IPS-15b (cell line): ENCODE results near the gene GBX2.
"Not testable (repeated sequence)": the region's sequence is repeated elsewhere in the genome, so short reads cannot be mapped to it uniquely, and the experiment has no call there.

Source experiments
- H3K27me3 ChIP-seq: one replicate; pipeline ENCODE4 v1.6.1; 2013; ENCODE audit warnings: low read length; ENCODE audit not compliant: control insufficient read depth, insufficient read depth
- H3K36me3 ChIP-seq: one replicate; pipeline ENCODE4 v1.6.1; 2013; ENCODE audit warnings: low read length; ENCODE audit not compliant: control insufficient read depth, insufficient read depth
- H3K4me1 ChIP-seq: one replicate; pipeline ENCODE4 v1.6.1; 2013; ENCODE audit warnings: mild to moderate bottlenecking, low read length; ENCODE audit not compliant: control insufficient read depth, insufficient read depth
- H3K4me3 ChIP-seq: one replicate; pipeline ENCODE4 v1.5.1; 2013; ENCODE audit warnings: low read depth, low read length
- H3K9ac ChIP-seq: one replicate; pipeline ENCODE4 v1.6.1; 2013; ENCODE audit warnings: low read depth, mild to moderate bottlenecking, low read length
- H3K9me3 ChIP-seq: one replicate; pipeline ENCODE4 v1.6.1; 2013; ENCODE audit warnings: mild to moderate bottlenecking, low read length; ENCODE audit not compliant: control insufficient read depth, insufficient read depth

GBX2 gene

GRCh38 chr2:236157815-236158498 is 10.2 kb downstream of the GBX2 start:
- H3K4me3 ChIP-seq, result peak overlapping the region; percentile 8
- no peaks in the 10 kb centered on the region for H3K9me3 ChIP-seq
- peaks cover 82% of the 10 kb centered on the region for H3K27me3 ChIP-seq
- H3K4me1 ChIP-seq, result peaks cover 12% of the 10 kb centered on the region
- H3K9ac ChIP-seq, result no peak overlapping the region
- no peaks in the 10 kb centered on the region for H3K36me3 ChIP-seq

- H3K4me1 ChIP-seq, result peaks cover 12% of the 10 kb centered on the region
- no peaks in the 10 kb centered on the region for H3K9me3 ChIP-seq
- H3K9ac ChIP-seq, result no peak overlapping the region
- peaks cover 76% of the 10 kb centered on the region for H3K27me3 ChIP-seq
- no peaks in the 10 kb centered on the region for H3K36me3 ChIP-seq
- no peak overlapping the region for H3K4me3 ChIP-seq
These were observed 10.8 kb downstream of the GBX2 start for GRCh38 chr2:236157366-236157765.

- H3K4me1 ChIP-seq, result peaks cover 12% of the 10 kb centered on the region
- peaks cover 70% of the 10 kb centered on the region for H3K27me3 ChIP-seq
- no peak overlapping the region for H3K4me3 ChIP-seq
- no peaks in the 10 kb centered on the region for H3K36me3 ChIP-seq
- no peak overlapping the region for H3K9ac ChIP-seq
- H3K9me3 ChIP-seq, result no peaks in the 10 kb centered on the region
These were observed 11.4 kb downstream of the GBX2 start for GRCh38 chr2:236156860-236157194.

- Histone ChIP-seq H3K9me3 (no peaks in the 10 kb centered on the region), H3K9ac (no peak overlapping the region), H3K4me1 (peaks cover 12% of the 10 kb centered on the region), H3K36me3 (no peaks in the 10 kb centered on the region), H3K4me3 (no peak overlapping the region), H3K27me3 (peaks cover 65% of the 10 kb centered on the region)
These were observed 11.9 kb downstream of the GBX2 start for GRCh38 chr2:236156095-236156859.

- Histone ChIP-seq H3K36me3 (no peaks in the 10 kb centered on the region), H3K9me3 (no peaks in the 10 kb centered on the region), H3K27me3 (peaks cover 59% of the 10 kb centered on the region), H3K4me3 (no peak overlapping the region), H3K4me1 (peaks cover 10% of the 10 kb centered on the region), H3K9ac (no peak overlapping the region)
These were observed 12.8 kb downstream of the GBX2 start for GRCh38 chr2:236155406-236155805.

GRCh38 chr2:236146436-236146835 is 21.8 kb downstream of the GBX2 start:
- H3K27me3 ChIP-seq, result peaks cover 8% of the 10 kb centered on the region
- no peak overlapping the region for H3K9ac ChIP-seq
- H3K4me3 ChIP-seq, result no peak overlapping the region
- peaks cover 3% of the 10 kb centered on the region for H3K4me1 ChIP-seq
- H3K9me3 ChIP-seq, result no peaks in the 10 kb centered on the region
- no peaks in the 10 kb centered on the region for H3K36me3 ChIP-seq

- no peaks in the 10 kb centered on the region for H3K36me3 ChIP-seq
- peaks cover 3% of the 10 kb centered on the region for H3K4me1 ChIP-seq
- H3K4me3 ChIP-seq, result no peak overlapping the region
- peaks cover 2% of the 10 kb centered on the region for H3K27me3 ChIP-seq
- H3K9ac ChIP-seq, result no peak overlapping the region
- H3K9me3 ChIP-seq, result no peaks in the 10 kb centered on the region
These were observed 24.4 kb downstream of the GBX2 start for GRCh38 chr2:236143811-236144210.

GRCh38 chr2:236141616-236142015 is 26.6 kb downstream of the GBX2 start:
- not testable (repeated sequence) for H3K36me3 ChIP-seq, H3K4me1 ChIP-seq, H3K9me3 ChIP-seq, H3K9ac ChIP-seq, H3K4me3 ChIP-seq, H3K27me3 ChIP-seq

- H3K9ac ChIP-seq, result no peak overlapping the region
- H3K4me1 ChIP-seq, result peaks cover 2% of the 10 kb centered on the region
- no peaks in the 10 kb centered on the region for H3K9me3 ChIP-seq
- H3K27me3 ChIP-seq, result no peaks in the 10 kb centered on the region
- no peaks in the 10 kb centered on the region for H3K36me3 ChIP-seq
- no peak overlapping the region for H3K4me3 ChIP-seq
These were observed 31.1 kb downstream of the GBX2 start for GRCh38 chr2:236137066-236137465.

- no peaks in the 10 kb centered on the region for H3K9me3 ChIP-seq
- peaks cover 2% of the 10 kb centered on the region for H3K4me1 ChIP-seq
- H3K9ac ChIP-seq, result no peak overlapping the region
- no peaks in the 10 kb centered on the region for H3K36me3 ChIP-seq
- H3K27me3 ChIP-seq, result no peaks in the 10 kb centered on the region
- no peak overlapping the region for H3K4me3 ChIP-seq
These were observed 31.6 kb downstream of the GBX2 start for GRCh38 chr2:236136538-236136937.

GRCh38 chr2:236133410-236134012 is 34.7 kb downstream of the GBX2 start:
- H3K4me1 ChIP-seq, result peaks cover 2% of the 10 kb centered on the region
- H3K9me3 ChIP-seq, result no peaks in the 10 kb centered on the region
- no peak overlapping the region for H3K4me3 ChIP-seq
- no peaks in the 10 kb centered on the region for H3K27me3 ChIP-seq
- no peak overlapping the region for H3K9ac ChIP-seq
- no peaks in the 10 kb centered on the region for H3K36me3 ChIP-seq
